Measurements from ENCODE around the gene SRP19. TPM values are rescaled to one million over a fixed set of nuclear protein-coding genes. Genes with fewer than 3 reads are reported as not detected.

The SRP19 gene
- total and polyA plus RNA-seq, 2 of the 8 experiments (the other 6 are each of a cell fraction or from before 2014, with no cell fraction given) = 27.5 to 79.9 TPM

- TF ChIP-seq ATF2 (IDR thresholded peaks at IDR 0.05; ENCODE audit: low read length) (no peak), TEAD4 (IDR thresholded peaks at IDR 0.05; ENCODE audit: low read depth, low read length) (no peak), RNF2 (IDR thresholded peaks at IDR 0.05; ENCODE audit: borderline replicate concordance, low read depth, low read length, missing control alignments, poor library complexity, severe bottlenecking) (no peak), SIX5 (IDR thresholded peaks at IDR 0.05; ENCODE audit: low read depth, low read length) (no peak), BRCA1 (IDR thresholded peaks at IDR 0.05; ENCODE audit: low read depth, low read length) (no peak), CREB1 (IDR thresholded peaks at IDR 0.05) (no peak), CHD2 (IDR thresholded peaks at IDR 0.05; ENCODE audit: low read length) (no peak)
Observed at GRCh38 chr5:112846556-112846955, 14.5 kb upstream of the SRP19 start (continued).
